Measurements from ENCODE around the gene IFITM2. TPM values are rescaled to one million over a fixed set of nuclear protein-coding genes. Genes with fewer than 3 reads are reported as not detected.

IFITM2 gene
- total and polyA plus RNA-seq, 2 donors (not counting 1 experiment from before 2014, with no cell fraction given): 51.2 to 714 TPM

- Histone ChIP-seq H3K79me2 (ENCODE audit: control insufficient read depth, insufficient read depth, low read length) (no peaks in the 10 kb centered on the region), H3K4me2 (ENCODE audit: extremely low read depth, insufficient read depth, low read length) (no peak overlapping the region), H3K9ac (ENCODE audit: insufficient read depth, low read length) (no peak overlapping the region), H4K20me1 (ENCODE audit: control insufficient read depth, extremely low read depth, insufficient read depth, low read length) (no peaks in the 10 kb centered on the region), H3K4me3 (replicated peaks in 1 of 4; ENCODE audit: control extremely low read depth in 1 of 4, insufficient read depth in 1 of 4, low read depth in 3 of 4, low read length in 4 of 4) (no peak overlapping the region), H3K27me3 (ENCODE audit: control insufficient read depth, insufficient read depth, low read length) (no peaks in the 10 kb centered on the region), H3K4me1 (ENCODE audit: control insufficient read depth, extremely low read depth, insufficient read depth, low read length) (no peaks in the 10 kb centered on the region), H2AFZ (ENCODE audit: low read length) (no peak overlapping the region), H3K27ac (ENCODE audit: insufficient read depth, low read length) (no peak overlapping the region), H3K36me3 (ENCODE audit: control insufficient read depth, insufficient read depth, low read length) (no peaks in the 10 kb centered on the region), H3K9me3 (ENCODE audit: control insufficient read depth, insufficient read depth, low read depth, low read length) (no peaks in the 10 kb centered on the region)
- peak in 1 of 2 donors; percentile 55 for DNase-seq (ENCODE audit: low read depth in 2 of 2)
- no peak for TF ChIP-seq CTCF (conservative IDR thresholded peaks at IDR 0.05 in 1 of 2, IDR thresholded peaks at IDR 0.05 in 1 of 2; ENCODE audit: low read depth in 1 of 2, low read length in 2 of 2)
- TF ChIP-seq EZH2 (IDR thresholded peaks at IDR 0.05; ENCODE audit: low read length, missing control alignments): no peak
Observed at GRCh38 chr11:334264-334994, 26.8 kb downstream of the IFITM2 start.

GRCh38 chr11:335779-336658 lies 28.4 kb downstream of the IFITM2 start:
- H3K27me3 ChIP-seq (ENCODE audit: control insufficient read depth, insufficient read depth, low read length): no peaks in the 10 kb centered on the region
- no peak for DNase-seq (ENCODE audit: low read depth in 2 of 2)

More at GRCh38 chr11:335779-336658, 28.4 kb downstream of the IFITM2 start:
- no peak overlapping the region for H3K9ac ChIP-seq (ENCODE audit: insufficient read depth, low read length)
- peak overlapping the region; percentile 90 for H2AFZ ChIP-seq (ENCODE audit: low read length)
- no peak overlapping the region for H3K27ac ChIP-seq (ENCODE audit: insufficient read depth, low read length)
- H4K20me1 ChIP-seq (ENCODE audit: control insufficient read depth, extremely low read depth, insufficient read depth, low read length): no peaks in the 10 kb centered on the region
- H3K4me3 ChIP-seq (replicated peaks in 1 of 4; ENCODE audit: control extremely low read depth in 1 of 4, insufficient read depth in 1 of 4, low read depth in 3 of 4, low read length in 4 of 4): no peak overlapping the region
- H3K4me2 ChIP-seq (ENCODE audit: extremely low read depth, insufficient read depth, low read length): no peak overlapping the region
- TF ChIP-seq EZH2 (IDR thresholded peaks at IDR 0.05; ENCODE audit: low read length, missing control alignments) (no peak), CTCF (conservative IDR thresholded peaks at IDR 0.05 in 1 of 2, IDR thresholded peaks at IDR 0.05 in 1 of 2; ENCODE audit: low read depth in 1 of 2, low read length in 2 of 2) (no peak)
- no peaks in the 10 kb centered on the region for H3K36me3 ChIP-seq (ENCODE audit: control insufficient read depth, insufficient read depth, low read length)
- no peaks in the 10 kb centered on the region for H3K4me1 ChIP-seq (ENCODE audit: control insufficient read depth, extremely low read depth, insufficient read depth, low read length)
- no peaks in the 10 kb centered on the region for H3K9me3 ChIP-seq (ENCODE audit: control insufficient read depth, insufficient read depth, low read depth, low read length)
- H3K79me2 ChIP-seq (ENCODE audit: control insufficient read depth, insufficient read depth, low read length): no peaks in the 10 kb centered on the region

All from fibroblast of lung (primary cell).